Airway epithelial cell (primary cell): ENCODE measurements around the gene IL2RA. TPM values are rescaled to one million over a fixed set of nuclear protein-coding genes. Genes with fewer than 3 reads are reported as not detected.

Source experiments
- total RNA-seq: library from RNA; depleted of rRNA; stranded (reverse); fragments of >200 nt; gene quantifications from 2 replicates; pipeline ENCODE4 v1.2.3, GENCODE V29; 2015

IL2RA gene
- not detected in 2 replicates for total RNA-seq

GRCh38 chr10:6062101-6062771, at the start of gene IL2RA:
Gene IL2RA, minus strand, starts transcription at chr10:6062367. Its CDS starts 216 bp downstream, at chr10:6062151.

GRCh38 chr10:6088721-6089333, 26.7 kb upstream of the IL2RA start, which contains the start of gene RBM17:
Gene RBM17, plus strand, starts transcription at chr10:6089034. Its CDS starts 8,032 bp downstream, at chr10:6097066.

DNA sequence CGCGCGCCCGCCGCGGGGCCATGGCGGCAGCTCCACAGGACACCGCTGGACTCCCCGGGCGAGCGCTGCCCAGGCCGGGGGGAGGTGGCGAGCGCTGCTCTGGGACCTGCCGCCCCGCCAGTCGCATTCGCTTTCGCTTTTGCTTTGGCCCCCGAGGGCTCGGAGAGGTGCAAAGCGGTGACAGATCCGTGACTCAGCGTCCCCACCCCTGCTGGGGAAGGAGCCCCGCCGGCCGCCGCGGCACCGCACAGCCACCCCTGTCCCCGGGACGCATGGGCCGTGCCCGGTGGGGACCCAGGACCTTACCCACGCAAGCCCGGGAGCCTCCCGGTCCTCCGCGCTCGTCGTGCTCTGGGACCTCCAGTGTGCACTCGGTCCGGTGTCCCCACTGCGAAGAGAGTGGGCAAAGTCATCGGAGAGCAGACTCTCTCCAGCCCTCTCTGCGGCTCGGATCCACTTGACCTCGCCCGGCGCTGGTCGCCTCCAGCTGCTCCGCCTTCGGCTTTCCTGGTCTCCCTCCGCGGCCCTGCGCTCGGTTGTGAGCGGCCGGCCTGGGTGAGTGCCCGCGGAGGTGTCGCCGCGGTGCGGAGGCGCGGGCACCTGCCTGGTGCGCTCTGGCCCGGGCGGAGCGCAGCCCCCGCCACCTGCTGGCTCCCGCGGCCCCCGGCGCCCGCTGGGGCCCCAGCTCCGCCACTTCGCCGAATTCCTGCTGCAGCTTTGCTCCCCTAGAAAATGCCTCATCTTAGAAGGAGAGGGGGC, 84.5 kb downstream of the IL2RA start, which contains the start of gene IL15RA:
Gene IL15RA (minus strand): TSS at position 73 of the 759 bp plus-strand sequence. CDS start 51 bp downstream, at position 22.

Other genes starting within 250 kb of the IL2RA start
- 275 and 338 TPM in 2 replicates for gene GDI2, start 248.9 kb downstream of the IL2RA start, total RNA-seq
- 11.1 and 14.9 TPM in 2 replicates for gene ANKRD16, start 172.5 kb downstream of the IL2RA start, total RNA-seq
- gene FBH1, start 172.1 kb downstream of the IL2RA start, total RNA-seq = 54.0 and 62.8 TPM in 2 replicates
- gene IL15RA, start 84.8 kb downstream of the IL2RA start, total RNA-seq = 2.6 and 6.2 TPM in 2 replicates
- gene RBM17, start 26.7 kb upstream of the IL2RA start, total RNA-seq = 32.2 and 32.3 TPM in 2 replicates
- gene PFKFB3, start 140.6 kb upstream of the IL2RA start, total RNA-seq = 32.5 and 37.0 TPM in 2 replicates